ENCODE results near the gene DEPDC7.

Gene DEPDC7

DNA sequence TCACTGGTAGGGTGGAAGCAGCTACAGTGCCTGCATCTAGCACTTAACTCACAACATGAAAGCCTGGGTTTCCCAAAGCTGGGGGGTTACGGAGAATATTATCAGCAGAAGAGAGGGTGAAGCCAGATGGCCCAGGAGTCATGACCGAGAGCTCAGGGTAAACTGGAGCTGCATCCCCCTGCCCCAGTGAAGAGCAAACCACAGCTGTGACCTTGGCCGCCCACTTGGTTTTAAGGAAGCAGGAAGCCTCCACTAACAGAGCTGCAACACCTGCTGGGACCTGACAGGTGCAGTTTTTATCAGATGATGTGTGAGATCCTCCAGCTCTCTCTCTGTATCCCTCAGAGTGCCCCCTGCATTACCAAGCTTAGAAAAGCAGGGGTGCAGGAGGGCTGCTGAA lies 44.6 kb downstream of the DEPDC7 start:
- no peak for DNase-seq

DNA sequence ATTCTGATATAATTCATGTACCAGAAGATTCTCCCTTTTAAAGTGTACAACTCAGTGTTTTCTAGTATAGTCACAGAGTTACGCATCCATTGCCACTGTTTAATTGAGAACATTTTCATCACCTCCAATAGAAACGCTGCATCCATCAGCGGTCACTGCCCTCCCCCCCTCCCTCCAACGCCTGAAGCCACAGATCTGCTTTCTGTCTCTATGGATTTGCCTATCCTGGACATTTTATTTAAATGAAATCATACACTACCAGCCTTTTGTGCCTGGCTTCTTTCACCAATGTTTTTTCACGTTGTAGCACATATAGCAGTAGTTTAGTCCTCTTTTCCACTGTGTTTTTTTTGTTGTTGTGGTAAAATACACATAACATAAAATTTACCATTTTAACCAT lies 46.5 kb downstream of the DEPDC7 start:
- no peak for DNase-seq

DNA sequence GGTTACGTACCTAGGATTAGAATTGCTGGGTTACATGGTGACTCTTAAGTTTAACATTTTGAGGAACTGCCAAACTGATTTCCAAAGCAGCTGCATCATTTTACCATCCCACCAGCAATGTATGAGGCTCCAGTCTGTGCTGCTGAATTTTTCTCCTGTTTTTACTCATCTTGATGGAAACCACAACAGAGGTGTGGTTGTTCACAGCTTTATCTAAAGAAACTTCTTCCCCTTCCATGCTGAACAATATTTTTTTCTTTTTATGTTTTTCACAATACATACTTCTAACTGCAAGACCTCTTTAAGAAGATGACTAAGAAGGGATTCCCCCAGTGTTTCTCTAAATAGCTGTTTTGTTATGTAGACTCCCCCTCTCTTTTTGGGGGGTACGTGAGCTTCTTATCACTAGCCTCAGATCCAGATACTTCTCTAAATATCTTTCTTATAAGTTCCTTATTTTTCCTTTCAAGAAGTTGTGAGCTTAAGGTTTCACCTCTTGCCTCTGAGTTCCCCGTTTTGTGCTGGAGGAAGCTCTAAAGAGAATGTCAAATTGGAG lies 47.7 kb downstream of the DEPDC7 start:
- no peak for DNase-seq

DNA sequence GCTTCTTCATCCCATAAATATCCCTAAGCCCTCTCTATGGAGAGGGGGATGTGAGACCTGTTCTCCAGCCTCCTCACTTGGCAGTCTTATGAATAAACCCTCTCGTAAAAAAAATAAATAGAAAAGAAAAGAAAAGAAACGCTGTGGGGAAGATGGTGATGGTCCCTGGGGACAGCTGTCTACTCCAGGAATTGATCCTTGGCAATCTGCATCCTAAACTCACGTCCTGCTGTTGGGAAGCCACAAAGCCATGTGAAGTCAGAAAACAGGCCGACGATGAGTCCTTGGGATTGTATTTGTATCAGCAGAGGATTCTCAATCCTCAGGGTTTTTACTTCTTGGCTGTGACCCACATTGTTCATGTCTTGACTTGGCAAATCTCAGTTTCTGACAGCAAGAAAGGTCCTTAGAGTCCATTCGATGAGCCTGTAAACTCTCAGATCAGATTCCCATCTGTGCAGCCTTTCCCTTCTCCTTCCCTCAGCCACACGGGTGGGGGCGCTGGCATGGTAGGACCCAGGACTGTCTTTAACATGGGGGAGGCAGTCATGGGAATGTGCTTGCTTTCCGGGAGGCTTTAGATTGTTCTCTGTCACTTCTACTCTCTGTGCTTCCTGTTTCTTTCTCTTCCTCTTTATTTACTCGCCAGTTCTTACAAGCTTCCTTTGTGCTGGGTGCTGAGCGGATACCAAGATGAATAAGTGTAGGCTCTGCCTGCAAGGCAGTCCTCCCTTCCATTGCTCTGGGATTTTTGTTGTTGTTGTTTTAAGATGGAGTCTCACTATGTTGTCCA lies 48.6 kb downstream of the DEPDC7 start:
- no peak for DNase-seq

DNA sequence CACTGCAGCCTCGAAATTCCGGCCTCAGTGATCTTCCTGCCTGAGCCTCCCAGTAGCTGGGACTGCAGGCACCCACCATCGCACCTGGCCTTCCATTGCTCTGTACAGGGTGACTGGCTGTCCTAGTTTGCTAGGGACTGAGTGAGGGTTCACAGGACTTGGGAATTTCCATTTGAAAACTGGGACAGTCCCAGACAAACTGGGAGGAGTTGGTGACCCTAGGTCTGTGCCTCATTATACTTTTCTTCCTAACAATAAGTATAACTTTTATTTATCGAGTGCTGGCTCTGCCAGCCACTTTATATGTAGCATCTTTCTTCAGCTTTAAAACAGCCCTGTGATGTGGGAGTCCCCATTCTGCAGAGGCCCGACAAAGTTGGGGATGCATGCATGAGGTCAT lies 49.2 kb downstream of the DEPDC7 start:
- no peak for DNase-seq

DNA sequence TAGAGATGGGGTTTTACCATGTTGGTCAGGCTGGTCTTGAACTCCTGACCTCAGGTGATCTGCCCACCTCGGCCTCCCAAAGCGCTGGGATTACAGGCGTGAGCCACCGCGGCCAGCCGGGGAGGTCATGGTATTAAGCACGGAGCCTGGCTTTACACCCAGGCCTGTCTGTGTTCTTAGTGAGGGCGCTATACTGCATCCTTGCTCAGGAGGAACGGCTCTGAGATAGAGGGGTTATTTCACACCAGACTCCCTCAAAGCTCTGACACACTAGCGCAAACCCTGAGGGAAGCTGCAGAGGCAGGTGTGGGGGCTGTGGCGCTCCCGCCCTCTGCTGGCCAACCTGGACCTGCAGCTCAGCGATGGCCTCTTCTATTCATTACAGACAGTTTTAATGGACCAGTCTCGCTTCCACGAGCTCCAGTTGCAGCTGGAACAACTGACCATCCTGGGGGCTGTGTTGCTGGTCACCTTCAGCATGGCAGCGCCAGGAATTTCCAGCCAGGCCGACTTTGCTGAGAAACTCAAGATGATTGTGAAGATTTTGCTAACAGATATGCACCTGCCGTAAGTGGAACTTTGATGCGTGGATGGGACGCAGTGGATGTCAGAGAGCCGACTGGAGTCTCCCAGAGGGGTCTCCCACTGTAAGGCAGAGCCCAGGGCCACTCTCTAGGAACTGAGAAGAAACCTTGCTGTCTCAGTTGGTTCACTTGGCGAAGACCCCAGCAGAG lies 49.9 kb downstream of the DEPDC7 start:
- DNase-seq = peak in 40 of 56 donors; percentile 4 to 65 (median 24)

DNA sequence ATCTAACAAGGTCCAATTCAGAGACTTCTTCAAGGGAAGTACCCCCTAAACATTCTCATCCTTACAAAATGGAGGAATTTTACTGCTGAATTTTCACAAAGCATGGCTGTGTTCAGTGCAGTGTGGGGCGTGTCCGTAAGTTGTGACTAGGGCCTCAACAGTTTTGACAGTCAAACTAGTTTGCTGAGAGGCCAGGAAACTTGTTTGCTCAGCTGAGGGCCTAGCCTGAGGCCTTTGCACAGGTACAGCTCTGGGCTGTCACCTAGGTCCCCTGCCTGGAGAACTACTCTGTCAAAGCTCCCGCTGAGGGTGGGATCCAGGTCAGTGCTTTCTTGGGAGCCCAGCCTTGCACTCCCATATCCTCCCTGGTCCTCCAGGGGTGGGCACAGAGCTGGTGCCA lies 51.6 kb downstream of the DEPDC7 start:
- DNase-seq = no peak

DNA sequence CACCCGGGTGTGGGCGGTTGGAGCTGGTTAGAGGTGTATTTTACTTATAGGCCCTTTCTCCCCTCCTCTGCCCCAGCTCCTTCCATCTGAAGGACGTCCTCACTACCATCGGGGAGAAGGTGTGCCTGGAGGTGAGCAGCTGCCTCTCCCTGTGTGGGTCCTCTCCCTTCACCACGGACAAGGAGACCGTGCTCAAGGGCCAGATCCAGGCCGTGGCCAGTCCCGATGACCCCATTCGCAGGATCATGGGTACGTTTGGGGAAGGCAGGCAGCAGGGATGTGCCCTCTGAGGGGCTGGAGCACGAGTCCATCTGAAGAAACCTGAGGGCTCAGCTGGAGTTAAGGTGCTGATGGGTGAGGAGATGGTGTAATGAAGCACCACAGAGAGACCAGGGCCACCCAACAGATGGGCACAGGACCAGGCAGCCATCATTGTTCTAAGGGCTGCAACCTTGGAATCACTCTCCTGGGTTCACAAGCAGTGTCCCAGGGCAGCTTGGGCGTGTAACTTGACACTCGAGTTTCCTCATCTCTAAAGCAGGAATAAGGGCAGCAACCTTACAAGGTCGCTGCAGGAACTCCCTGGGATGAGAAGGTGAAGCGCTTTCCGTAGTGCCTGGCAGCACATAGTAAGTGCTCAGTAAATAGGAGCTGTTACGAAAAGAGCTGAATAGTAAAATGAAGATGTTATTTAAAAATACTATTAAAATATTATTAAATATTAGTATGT lies 53.1 kb downstream of the DEPDC7 start:
- no peak for DNase-seq

DNA sequence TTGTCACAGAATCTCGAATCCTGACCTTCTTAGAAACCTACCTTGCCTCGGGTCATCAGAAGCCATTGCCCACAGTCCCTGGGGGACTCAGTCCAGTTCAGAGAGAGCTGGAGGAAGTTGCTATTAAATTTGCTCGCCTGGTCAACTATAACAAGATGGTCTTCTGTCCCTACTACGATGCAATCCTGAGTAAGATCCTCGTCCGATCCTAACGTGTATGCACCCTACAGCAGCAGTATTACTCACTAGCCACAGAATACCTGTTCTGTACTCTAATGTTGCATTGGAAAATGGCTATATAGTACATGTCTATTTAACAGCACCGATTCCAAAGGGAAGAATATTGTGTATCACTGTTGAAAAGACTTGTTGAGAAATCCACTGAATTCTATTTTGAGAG lies 56.8 kb downstream of the DEPDC7 start:
- DNase-seq = no peak
